Testis (tissue), 2 donors: Measurements from ENCODE around the gene SERPINB12.

Experiments used
- CTCF ChIP-seq, 3 experiments: fragments of 450-650 bp in 2 of 3; fragments of 200-600 bp in 1 of 3; sonication (generic) in 1 of 3; IDR thresholded peaks; one replicate each; pipeline ENCODE4 v1.5.1; 2016 to 2019; ENCODE audit warnings: antibody characterized with exemption in 3 of 3, mild to moderate bottlenecking in 2 of 3, moderate library complexity in 1 of 3
- POLR2A ChIP-seq: fragments of 450-650 bp; IDR thresholded peaks from one replicate; pipeline ENCODE4 v1.6.1; 2017; ENCODE audit warnings: antibody characterized with exemption, mild to moderate bottlenecking, moderate library complexity

GRCh38 chr18:63617915-63618234, 75.7 kb downstream of the SERPINB12 start:
- no peak for TF ChIP-seq CTCF (IDR thresholded peaks at IDR 0.05)
- TF ChIP-seq POLR2A: no peak
